ENCODE data around the gene CFAP45. TPM values are rescaled to one million over a fixed set of nuclear protein-coding genes. Genes with fewer than 3 reads are reported as not detected.

Gene CFAP45
- total and polyA plus RNA-seq, 8 donors, result 0.30 to 1.0 (median 0.52) TPM; not detected in 4

- DNase-seq, result no peak
- Histone ChIP-seq H3K36me3 (no peaks in the 10 kb centered on the region), H3K27ac (peak overlapping the region in 3 of 5 donors; percentile 92 to 97 (median 96)), H3K4me1 (peaks cover 0 to 40% (median 30%) of the 10 kb centered on the region in 4 donors), H3K9me3 (no peaks in the 10 kb centered on the region), H3K4me3 (peak overlapping the region in 1 of 4 donors; percentile 73), H3K27me3 (no peaks in the 10 kb centered on the region)
- 83 to 90% (median 85%) methylated on average over 33 to 34 of the region's 34 CpGs for WGBS, 5 donors
- intact Hi-C loops (cut with DNase I; ENCODE audit: low total_unique reads), result no loop called here
- TF ChIP-seq CTCF (IDR thresholded peaks at IDR 0.05) (no peak), POLR2AphosphoS5 (IDR thresholded peaks at IDR 0.05) (no peak), POLR2A (IDR thresholded peaks at IDR 0.05) (no peak), EP300 (IDR thresholded peaks at IDR 0.05) (no peak)
These were observed 44.3 kb downstream of the CFAP45 start for GRCh38 chr1:159855709-159856108.

DNA sequence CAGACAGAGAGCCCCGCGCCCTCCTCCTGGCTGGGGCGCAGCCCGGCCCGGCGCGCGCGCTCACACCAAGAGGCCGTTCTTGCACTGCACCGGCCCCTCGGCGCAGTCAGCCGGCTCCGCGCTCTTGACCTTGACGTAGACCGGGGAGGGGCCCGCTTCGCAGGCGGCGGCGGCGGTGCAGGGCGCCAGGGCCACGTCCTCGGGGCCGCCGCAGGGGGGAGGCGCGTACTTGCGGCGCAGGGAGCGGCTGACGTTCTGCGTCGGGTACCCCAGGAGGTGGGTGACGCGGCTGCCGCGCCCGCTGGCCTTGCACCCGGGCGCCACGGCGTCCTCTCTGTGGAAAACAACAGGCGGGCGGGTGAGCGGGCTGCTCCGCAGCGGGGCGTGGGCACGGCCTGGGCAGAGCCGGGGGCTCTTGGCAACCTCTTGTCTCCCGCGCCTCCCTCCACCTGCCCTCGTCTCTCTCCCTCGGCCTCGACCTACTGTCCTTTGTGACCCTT, 45.2 kb downstream of the CFAP45 start:
- Histone ChIP-seq H3K9me3 (no peaks in the 10 kb centered on the region), H3K36me3 (no peaks in the 10 kb centered on the region), H3K27me3 (no peaks in the 10 kb centered on the region), H3K27ac (peak overlapping the region; percentile 80 to 97 (median 92)), H3K4me1 (peaks cover 0 to 37% (median 31%) of the 10 kb centered on the region in 4 donors), H3K4me3 (peak overlapping the region; percentile 55 to 73 (median 72))
- intact Hi-C loops (cut with DNase I; ENCODE audit: low total_unique reads), result no loop called here
- 0 to 1% (median 0%) methylated on average over 26 to 59 of the region's 59 CpGs for WGBS, 5 donors
- TF ChIP-seq CTCF (IDR thresholded peaks at IDR 0.05), result peak in 1 of 7 experiments; percentile 15
- no peak for TF ChIP-seq EP300 (IDR thresholded peaks at IDR 0.05)
- peak in 1 of 4 donors; percentile 22 for TF ChIP-seq POLR2A (IDR thresholded peaks at IDR 0.05)
- peak; percentile 66 to 94 (median 93) for TF ChIP-seq POLR2AphosphoS5 (IDR thresholded peaks at IDR 0.05)
- peak; percentile 86 to 97 for DNase-seq

GRCh38 chr1:159854116-159854692, 45.8 kb downstream of the CFAP45 start:
- Histone ChIP-seq H3K27ac (peak overlapping the region; percentile 80 to 97 (median 92)), H3K36me3 (no peaks in the 10 kb centered on the region), H3K4me3 (peak overlapping the region; percentile 55 to 73 (median 72)), H3K27me3 (no peaks in the 10 kb centered on the region), H3K4me1 (peaks cover 0 to 34% (median 29%) of the 10 kb centered on the region in 4 donors), H3K9me3 (no peaks in the 10 kb centered on the region)
- TF ChIP-seq POLR2A (IDR thresholded peaks at IDR 0.05), result no peak
- TF ChIP-seq POLR2AphosphoS5 (IDR thresholded peaks at IDR 0.05), result peak in 2 of 3 donors; percentile 46 to 63
- intact Hi-C loops (cut with DNase I; ENCODE audit: low total_unique reads), result no loop called here
- peak; percentile 85 to 93 for DNase-seq
- WGBS, 5 donors, result 0 to 1% (median 1%) methylated on average over 22 to 31 of the region's 31 CpGs

GRCh38 chr1:159853417-159854115, 46.4 kb downstream of the CFAP45 start:
- Histone ChIP-seq H3K4me1 (peaks cover 0 to 34% (median 27%) of the 10 kb centered on the region in 4 donors), H3K36me3 (no peaks in the 10 kb centered on the region), H3K27me3 (no peaks in the 10 kb centered on the region), H3K9me3 (no peaks in the 10 kb centered on the region), H3K4me3 (peak overlapping the region; percentile 55 to 73 (median 72)), H3K27ac (peak overlapping the region; percentile 80 to 97 (median 92))
- TF ChIP-seq POLR2A (IDR thresholded peaks at IDR 0.05) (no peak), EP300 (IDR thresholded peaks at IDR 0.05) (no peak), CTCF (IDR thresholded peaks at IDR 0.05) (no peak), POLR2AphosphoS5 (IDR thresholded peaks at IDR 0.05) (no peak)
- DNase-seq, result no peak
- intact Hi-C loops (cut with DNase I; ENCODE audit: low total_unique reads), result no loop called here
- 19 to 26% (median 23%) methylated on average over 6 of the region's 6 CpGs for WGBS, 5 donors
